Activated CD4-positive, alpha-beta memory T cell treated with anti-CD3 and anti-CD28 coated beads, Interleukin-2, amount 10 ng/mL, durations not matched to agents 7 days and 5 days (primary cell): ENCODE measurements around the gene FOXP2. TPM values are rescaled to one million over a fixed set of nuclear protein-coding genes. Genes with fewer than 3 reads are reported as not detected.

Experiments used
- CTCF ChIA-PET: fragments of 350-600 bp; sonication (Branson Sonifier 250); formaldehyde crosslinking; loops from one replicate; lab custom pipeline; 2021; ENCODE audit warnings: antibody characterized with exemption, inconsistent platforms; lab: Charles Lee
- POLR2A ChIA-PET: fragments of 350-600 bp; sonication (Branson Sonifier 250); formaldehyde crosslinking; loops from one replicate; lab custom pipeline; 2021; ENCODE audit warnings: antibody characterized with exemption; lab: Charles Lee
- DNase-seq: peaks from one replicate; pipeline ENCODE4 v3.0.0-alpha.2; 2020
- H3K27ac Mint-ChIP-seq: one replicate; pipeline ENCODE4 v1.8.0; 2021; ENCODE audit warnings: mild to moderate bottlenecking, mixed read lengths
- H3K27me3 Mint-ChIP-seq: one replicate; pipeline ENCODE4 v1.8.0; 2021; ENCODE audit warnings: mixed read lengths
- H3K36me3 Mint-ChIP-seq: one replicate; pipeline ENCODE4 v1.8.0; 2021; ENCODE audit warnings: low read depth, mixed read lengths
- H3K4me1 Mint-ChIP-seq: one replicate; pipeline ENCODE4 v1.8.0; 2021; ENCODE audit warnings: mixed read lengths
- H3K4me3 Mint-ChIP-seq: one replicate; pipeline ENCODE4 v1.8.0; 2021; ENCODE audit warnings: mild to moderate bottlenecking, mixed read lengths
- H3K9me3 Mint-ChIP-seq: one replicate; pipeline ENCODE4 v1.8.0; 2021; ENCODE audit warnings: mixed read lengths
- total RNA-seq, 2 experiments: library from RNA; stranded (reverse); gene quantifications; one replicate each; pipeline ENCODE4 v1.2.3, GENCODE V29; 2021

FOXP2 gene
- total RNA-seq, 2 experiments from 2014 or later: not detected

DNA sequence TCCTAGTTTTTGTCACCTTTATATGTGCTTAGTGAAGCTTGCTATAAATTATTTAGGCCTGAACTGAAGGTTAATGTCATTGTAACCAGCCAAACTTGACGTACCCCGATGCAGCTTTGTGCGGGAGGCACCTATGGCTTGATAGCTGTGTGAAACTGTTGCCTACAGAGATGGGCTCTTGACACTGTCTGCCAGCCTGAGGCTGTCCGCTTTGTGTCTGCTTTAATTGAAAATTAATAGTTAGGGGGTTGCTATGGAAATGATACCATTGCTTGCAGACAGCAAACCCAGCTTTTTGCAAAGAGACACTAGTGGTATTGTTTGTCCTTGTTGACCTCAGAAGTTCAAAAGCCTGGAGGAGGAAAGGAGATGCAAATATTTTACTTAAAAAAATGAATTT is 2.1 kb upstream of the FOXP2 start:
- no peak overlapping the region for H3K4me3 Mint-ChIP-seq
- no peak for DNase-seq
- H3K27ac Mint-ChIP-seq: no peak overlapping the region
- no peaks in the 10 kb centered on the region for H3K4me1 Mint-ChIP-seq
- CTCF ChIA-PET: interaction anchor here (0.9 kb wide), 1 partner anchor 11 kb away, joined by 3 read pairs; no protein-coding TSS in a partner anchor
- no peaks in the 10 kb centered on the region for H3K36me3 Mint-ChIP-seq
- H3K27me3 Mint-ChIP-seq: peaks cover 6% of the 10 kb centered on the region
- H3K9me3 Mint-ChIP-seq: no peaks in the 10 kb centered on the region
- POLR2A ChIA-PET: no interaction called here

DNA sequence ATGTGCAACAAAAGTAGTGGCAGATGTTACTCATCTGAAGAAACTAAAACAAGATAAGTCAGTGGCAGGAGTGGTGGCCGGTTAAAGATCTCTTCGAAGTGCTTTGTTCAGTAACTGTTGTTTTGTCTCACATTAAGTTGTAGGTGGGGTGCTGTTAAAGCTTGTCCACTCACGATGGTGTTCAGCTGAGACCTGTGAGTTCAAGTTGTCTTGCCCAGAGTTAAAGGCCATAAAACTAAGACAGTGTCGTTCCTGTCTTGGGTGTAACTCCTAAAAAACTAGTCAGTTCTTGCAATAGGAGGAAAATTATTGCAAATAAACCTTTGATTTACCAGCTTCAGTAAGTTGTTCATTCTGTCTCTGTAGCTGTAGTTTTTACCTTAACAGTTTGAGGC is 857 bp upstream of the FOXP2 start:
- Mint-ChIP-seq H3K4me3 (no peak overlapping the region), H3K27me3 (peaks cover 6% of the 10 kb centered on the region), H3K4me1 (no peaks in the 10 kb centered on the region), H3K27ac (no peak overlapping the region), H3K9me3 (no peaks in the 10 kb centered on the region), H3K36me3 (no peaks in the 10 kb centered on the region)
- ChIA-PET CTCF (interaction anchor here (1.4 kb wide), 1 partner anchor 16 kb away, joined by 3 read pairs; no protein-coding TSS in a partner anchor), POLR2A (no interaction called here)
- no peak for DNase-seq

DNA sequence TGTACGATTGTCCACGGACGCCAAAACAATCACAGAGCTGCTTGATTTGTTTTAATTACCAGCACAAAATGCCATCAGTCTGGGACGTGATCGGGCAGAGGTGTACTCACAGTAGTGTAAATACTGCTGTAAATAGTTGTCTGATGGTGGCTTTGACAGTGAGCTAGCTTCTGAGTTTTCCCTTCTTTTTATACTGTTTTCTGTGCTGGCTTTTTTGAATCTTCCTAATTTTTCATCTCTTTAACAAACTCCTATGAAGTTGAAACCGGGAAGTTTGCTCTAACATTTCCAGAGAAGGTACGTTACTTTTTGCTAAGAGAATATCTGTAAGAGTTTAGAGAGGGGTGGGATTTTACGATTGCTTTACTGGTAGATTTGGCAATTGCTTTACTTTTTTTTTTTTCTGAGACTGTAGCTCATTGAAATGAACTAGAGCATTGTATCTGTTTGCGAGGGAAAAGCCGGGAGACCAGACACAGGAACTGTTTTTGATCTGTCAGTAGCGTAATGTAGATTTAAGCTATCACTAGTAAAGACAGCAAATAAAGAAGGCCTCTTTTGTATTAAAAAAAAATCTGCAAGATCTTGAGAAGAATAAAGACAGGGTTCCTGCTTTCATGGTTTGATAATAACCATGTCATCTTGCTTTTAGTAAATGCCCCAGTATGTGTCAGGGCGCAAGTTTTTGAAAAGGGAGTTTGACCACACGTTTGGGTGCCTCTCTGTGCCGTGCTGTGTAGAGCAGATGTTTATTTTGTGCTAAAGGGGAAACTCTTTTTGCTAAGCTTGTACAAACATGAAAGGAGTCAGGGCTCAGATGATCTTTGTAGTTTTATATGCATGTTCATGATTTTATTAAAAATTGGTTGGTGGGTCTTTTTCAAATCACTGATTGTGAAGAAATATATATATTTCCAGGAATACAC is 712 bp downstream of the FOXP2 start:
- Mint-ChIP-seq H3K27me3 (peaks cover 6% of the 10 kb centered on the region), H3K36me3 (no peaks in the 10 kb centered on the region), H3K9me3 (no peaks in the 10 kb centered on the region), H3K4me3 (no peak overlapping the region), H3K4me1 (no peaks in the 10 kb centered on the region), H3K27ac (no peak overlapping the region)
- ChIA-PET CTCF (no interaction called here), POLR2A (no interaction called here)
- DNase-seq: no peak

DNA sequence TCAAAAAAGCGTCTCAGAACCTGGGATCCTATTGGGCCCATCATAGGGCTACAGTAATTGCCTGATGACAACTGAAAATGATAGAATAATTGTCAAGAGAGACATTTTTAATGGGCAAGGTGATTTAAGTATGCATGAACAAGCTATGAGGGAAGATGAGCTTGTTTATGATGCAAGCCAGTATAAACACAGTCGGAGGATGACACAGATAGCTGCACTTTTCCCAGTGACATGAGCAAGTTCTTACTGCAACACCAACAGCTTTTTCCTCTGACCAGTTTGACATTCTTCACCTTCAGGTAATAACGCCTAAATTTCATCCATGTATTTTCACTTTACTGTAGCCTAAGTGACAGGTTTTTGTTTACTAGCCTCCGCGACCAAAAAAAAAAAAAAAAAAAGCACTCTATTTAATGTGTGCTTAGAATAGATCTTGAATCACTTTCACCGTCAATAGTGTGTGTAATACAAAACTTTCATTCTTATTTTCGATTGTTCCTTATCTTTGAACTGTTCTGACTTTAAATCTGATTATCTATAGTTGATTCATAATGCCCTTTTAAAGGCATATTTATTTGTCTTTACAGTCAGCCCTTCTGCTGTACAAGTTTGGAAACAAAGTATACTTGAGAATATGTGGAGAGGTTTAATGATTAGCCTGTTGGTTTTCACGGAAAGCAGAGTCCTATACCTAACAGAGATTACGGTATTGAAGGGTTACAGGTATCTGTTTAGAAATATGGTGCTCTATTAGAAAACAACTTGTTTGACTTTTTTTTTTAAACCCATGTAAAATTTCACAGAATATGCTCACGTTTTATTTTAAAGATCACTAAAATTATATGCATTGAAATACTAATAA is 1.7 kb downstream of the FOXP2 start:
- ChIA-PET CTCF (no interaction called here), POLR2A (no interaction called here)
- Mint-ChIP-seq H3K4me1 (no peaks in the 10 kb centered on the region), H3K36me3 (no peaks in the 10 kb centered on the region), H3K4me3 (no peak overlapping the region), H3K27me3 (peaks cover 6% of the 10 kb centered on the region), H3K9me3 (no peaks in the 10 kb centered on the region), H3K27ac (no peak overlapping the region)
- no peak for DNase-seq

DNA sequence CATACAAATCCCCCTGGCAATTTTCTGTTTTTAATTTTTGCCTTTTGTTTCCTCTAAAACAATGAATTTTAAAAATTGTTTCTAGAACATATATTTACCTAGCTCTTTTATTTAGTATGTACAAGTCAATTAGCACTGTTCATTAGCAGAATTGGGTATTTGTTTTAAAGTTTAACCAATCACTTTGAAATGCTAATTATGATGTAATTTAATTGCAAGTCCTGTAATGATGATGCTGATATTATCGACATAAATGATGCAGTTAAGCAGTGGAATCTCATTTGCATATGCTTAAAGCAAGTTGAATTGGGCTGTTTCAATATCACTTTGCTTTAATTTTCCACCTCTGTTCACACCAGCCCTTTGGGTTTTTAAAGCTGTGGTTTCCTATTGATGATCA is 2.7 kb downstream of the FOXP2 start:
- POLR2A ChIA-PET: no interaction called here
- Mint-ChIP-seq H3K4me1 (no peaks in the 10 kb centered on the region), H3K4me3 (no peak overlapping the region), H3K9me3 (no peaks in the 10 kb centered on the region), H3K27me3 (peaks cover 4% of the 10 kb centered on the region), H3K27ac (no peak overlapping the region), H3K36me3 (no peaks in the 10 kb centered on the region)
- no peak for DNase-seq
- CTCF ChIA-PET: no interaction called here

DNA sequence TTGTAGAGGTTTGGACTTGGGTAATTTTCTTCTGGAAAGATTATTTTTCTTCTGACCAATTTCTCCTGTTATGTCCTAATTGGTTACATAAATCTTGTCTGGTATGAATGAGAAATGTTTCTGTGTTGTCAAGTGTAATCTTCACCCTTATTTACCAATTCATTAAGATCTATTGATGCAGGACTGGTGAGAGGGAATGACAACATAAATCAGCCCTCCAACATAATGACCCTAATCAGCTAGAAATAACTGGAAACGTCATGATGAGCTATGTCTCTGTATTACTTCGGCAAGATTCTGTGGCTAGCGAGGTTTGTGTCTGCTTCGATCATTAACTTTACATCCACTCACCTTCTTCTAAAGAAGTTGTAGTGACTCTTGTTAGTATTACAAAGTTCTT is 3.5 kb downstream of the FOXP2 start:
- ChIA-PET CTCF (no interaction called here), POLR2A (no interaction called here)
- Mint-ChIP-seq H3K36me3 (no peaks in the 10 kb centered on the region), H3K4me1 (no peaks in the 10 kb centered on the region), H3K27me3 (peaks cover 3% of the 10 kb centered on the region), H3K27ac (no peak overlapping the region), H3K9me3 (no peaks in the 10 kb centered on the region), H3K4me3 (no peak overlapping the region)
- DNase-seq: no peak

DNA sequence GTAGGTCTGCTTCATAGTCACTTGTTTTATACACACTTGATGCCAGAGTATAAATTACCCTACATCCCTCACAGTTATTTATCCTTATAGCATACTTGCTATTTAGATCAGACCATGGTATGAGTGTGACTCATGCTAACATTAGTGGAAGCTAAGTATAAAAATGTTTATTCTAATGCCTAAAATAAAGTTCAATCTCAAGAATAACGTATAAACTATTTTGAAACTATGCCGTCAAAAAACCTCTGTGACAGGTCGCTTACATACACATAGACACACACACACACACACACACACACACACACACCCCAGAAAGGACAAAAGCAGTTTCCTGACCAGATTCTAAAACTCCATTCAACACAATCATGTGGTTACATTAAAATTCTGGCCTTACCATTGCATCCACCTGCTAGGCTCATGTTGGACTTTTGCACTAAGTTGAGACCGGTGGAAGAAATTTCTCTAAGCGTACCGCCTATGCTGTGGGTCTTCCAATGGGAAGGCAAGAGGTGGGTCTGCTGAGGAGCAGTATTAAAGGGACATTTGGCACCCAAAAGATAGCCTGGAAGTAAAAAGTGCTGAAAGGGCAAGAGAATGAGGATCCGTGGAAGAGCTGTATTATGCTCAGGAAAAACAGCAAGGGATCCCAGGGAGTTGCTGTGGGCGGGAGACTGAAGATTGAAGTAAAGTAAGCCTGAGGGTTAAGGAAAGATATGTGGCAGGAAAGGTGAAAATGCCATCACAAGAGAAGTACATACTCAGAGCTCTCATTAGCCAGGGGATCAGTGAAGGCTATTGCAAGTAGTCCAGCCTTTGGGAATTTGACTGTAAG is 5.0 kb downstream of the FOXP2 start:
- DNase-seq: no peak
- Mint-ChIP-seq H3K27ac (no peak overlapping the region), H3K4me1 (no peaks in the 10 kb centered on the region), H3K27me3 (peaks cover 3% of the 10 kb centered on the region), H3K36me3 (no peaks in the 10 kb centered on the region), H3K9me3 (no peaks in the 10 kb centered on the region), H3K4me3 (no peak overlapping the region)
- POLR2A ChIA-PET: no interaction called here
- CTCF ChIA-PET: no interaction called here

DNA sequence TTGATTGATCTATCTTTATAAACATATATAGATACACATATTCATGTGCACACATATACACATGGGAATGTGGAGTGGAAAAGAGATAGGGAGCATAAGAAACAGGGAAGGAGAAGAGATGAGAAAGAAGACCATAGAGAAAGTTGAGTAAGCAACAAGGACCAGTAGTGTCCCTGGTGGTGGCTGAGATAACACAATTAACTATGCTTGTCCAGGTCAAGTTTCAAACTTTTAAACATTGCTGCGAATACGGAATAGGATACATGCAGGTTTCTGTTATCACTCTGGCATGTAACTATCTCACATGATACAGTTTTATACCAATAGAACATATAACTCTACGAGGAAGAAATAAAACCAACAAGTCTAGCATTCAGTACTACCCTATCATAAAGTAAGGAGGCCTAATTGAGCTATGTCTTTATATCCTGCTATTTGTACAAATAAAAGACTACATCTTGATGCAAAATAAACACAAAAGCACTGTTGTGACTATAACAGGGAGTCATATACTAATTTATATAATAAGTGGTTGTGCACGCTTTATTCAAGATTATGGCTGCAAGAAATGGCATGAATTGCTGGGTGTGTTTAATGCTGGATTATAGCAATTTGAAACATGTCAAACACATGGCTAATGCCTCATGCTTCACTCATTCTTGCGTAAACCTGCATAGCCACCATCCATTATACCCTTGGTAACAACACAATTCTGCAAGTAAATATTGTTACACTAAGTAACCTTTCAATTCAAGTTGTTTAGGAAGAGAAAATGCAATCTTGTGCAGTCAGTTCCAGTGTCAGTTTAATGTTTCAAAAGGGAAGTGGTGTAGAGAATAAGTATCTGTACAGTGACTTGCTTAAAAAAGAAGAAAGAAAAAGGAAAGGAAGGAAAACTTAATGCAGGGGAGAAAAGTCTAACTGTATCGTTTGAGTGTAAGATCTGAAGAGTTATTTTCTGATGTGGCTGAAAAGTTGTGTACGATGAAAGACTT is 8.2 kb downstream of the FOXP2 start:
- H3K27ac Mint-ChIP-seq: no peak overlapping the region

DNA sequence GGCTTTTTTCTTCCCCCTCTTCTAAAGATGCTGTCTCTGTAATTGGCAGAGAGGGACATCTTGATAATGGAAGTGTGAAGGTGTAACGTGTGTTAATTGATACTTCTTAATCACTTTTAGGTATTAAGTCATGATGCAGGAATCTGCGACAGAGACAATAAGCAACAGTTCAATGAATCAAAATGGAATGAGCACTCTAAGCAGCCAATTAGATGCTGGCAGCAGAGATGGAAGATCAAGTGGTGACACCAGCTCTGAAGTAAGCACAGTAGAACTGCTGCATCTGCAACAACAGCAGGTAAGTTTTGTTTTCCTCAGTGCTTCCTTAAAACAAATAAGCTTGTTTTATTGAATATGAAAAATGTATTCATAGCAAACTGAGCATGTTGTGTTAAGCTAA is 11.8 kb downstream of the FOXP2 start:
- no peak for DNase-seq
- no peaks in the 10 kb centered on the region for H3K27me3 Mint-ChIP-seq
- no peaks in the 10 kb centered on the region for H3K9me3 Mint-ChIP-seq
- no peaks in the 10 kb centered on the region for H3K4me1 Mint-ChIP-seq
- H3K36me3 Mint-ChIP-seq: no peaks in the 10 kb centered on the region
- CTCF ChIA-PET: no interaction called here
- POLR2A ChIA-PET: no interaction called here
- no peak overlapping the region for H3K4me3 Mint-ChIP-seq
- no peak overlapping the region for H3K27ac Mint-ChIP-seq

More for the DNA sequence above, 8.2 kb downstream of the FOXP2 start:
- Mint-ChIP-seq H3K36me3 (no peaks in the 10 kb centered on the region), H3K4me1 (no peaks in the 10 kb centered on the region), H3K27me3 (no peaks in the 10 kb centered on the region), H3K4me3 (no peak overlapping the region), H3K9me3 (no peaks in the 10 kb centered on the region)
- DNase-seq: no peak
- ChIA-PET POLR2A (no interaction called here), CTCF (interaction anchor here (0.8 kb wide), 1 partner anchor 10 kb away, joined by 3 read pairs; no protein-coding TSS in a partner anchor)

DNA sequence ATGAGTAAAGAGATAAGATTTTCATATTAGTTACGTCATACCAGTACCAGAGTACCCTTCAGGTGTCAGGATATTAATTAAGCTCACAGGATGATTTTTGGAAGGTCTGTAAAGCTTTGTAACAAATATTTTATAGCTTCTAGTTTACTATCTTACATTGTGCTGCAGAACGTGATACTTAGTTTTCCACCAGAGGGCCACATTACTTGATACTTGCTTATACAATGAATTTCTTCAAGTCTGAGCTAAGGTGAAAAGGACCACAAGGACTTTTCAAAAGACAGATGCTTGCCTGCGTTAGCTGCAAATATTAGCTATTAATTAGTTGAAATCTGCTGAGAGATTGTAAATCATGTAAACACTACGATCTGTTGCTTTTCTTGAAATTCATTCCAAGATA is 12.2 kb downstream of the FOXP2 start:
- CTCF ChIA-PET: no interaction called here
- Mint-ChIP-seq H3K9me3 (no peaks in the 10 kb centered on the region), H3K27ac (no peak overlapping the region), H3K27me3 (no peaks in the 10 kb centered on the region), H3K4me1 (no peaks in the 10 kb centered on the region), H3K4me3 (no peak overlapping the region), H3K36me3 (no peaks in the 10 kb centered on the region)
- DNase-seq: no peak
- POLR2A ChIA-PET: no interaction called here

DNA sequence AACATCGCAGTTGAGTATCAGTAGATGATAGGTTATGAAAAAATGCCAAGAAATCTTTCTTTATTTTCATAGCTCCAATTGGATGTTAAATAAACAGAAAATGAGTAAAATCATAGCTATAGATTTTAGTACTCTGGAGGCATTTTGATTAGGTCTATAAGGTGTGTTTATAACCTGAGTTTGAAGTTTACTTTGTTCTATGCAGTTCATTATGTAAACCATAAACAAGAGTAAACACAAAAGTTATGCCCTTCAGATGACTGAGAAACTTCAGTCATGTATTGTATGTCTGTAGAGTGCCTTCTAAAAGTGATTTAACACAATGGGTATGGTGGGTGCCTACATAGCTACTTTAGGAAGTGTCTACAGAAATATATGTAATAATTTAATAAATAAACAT is 13.6 kb downstream of the FOXP2 start:
- H3K36me3 Mint-ChIP-seq: no peaks in the 10 kb centered on the region
- DNase-seq: no peak
- ChIA-PET CTCF (no interaction called here), POLR2A (no interaction called here)
- H3K4me3 Mint-ChIP-seq: no peak overlapping the region
- no peaks in the 10 kb centered on the region for H3K27me3 Mint-ChIP-seq
- H3K9me3 Mint-ChIP-seq: no peaks in the 10 kb centered on the region
- H3K27ac Mint-ChIP-seq: no peak overlapping the region
- H3K4me1 Mint-ChIP-seq: no peaks in the 10 kb centered on the region

DNA sequence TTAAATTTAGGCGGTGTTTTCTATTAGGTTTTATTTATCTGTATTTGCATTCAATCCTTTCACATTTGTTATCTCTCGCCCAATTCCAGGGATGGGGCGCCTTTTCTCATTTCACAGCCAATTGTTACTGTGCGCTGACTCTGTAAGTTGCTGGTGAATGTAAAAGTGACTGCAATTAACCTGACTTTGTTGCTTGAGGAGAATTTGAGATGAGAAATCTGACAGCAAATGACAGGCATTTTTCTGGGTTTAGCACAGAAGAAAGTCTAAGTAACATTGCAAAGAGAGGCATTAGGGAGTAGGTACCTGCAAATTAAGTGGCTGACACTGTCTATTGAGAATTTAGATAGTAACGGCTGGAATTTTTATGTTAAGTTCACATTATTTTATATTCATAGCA is 16.6 kb downstream of the FOXP2 start:
- H3K27me3 Mint-ChIP-seq: no peaks in the 10 kb centered on the region
- ChIA-PET CTCF (no interaction called here), POLR2A (no interaction called here)
- DNase-seq: no peak
- no peak overlapping the region for H3K4me3 Mint-ChIP-seq
- no peaks in the 10 kb centered on the region for H3K4me1 Mint-ChIP-seq
- H3K36me3 Mint-ChIP-seq: no peaks in the 10 kb centered on the region
- no peak overlapping the region for H3K27ac Mint-ChIP-seq
- no peaks in the 10 kb centered on the region for H3K9me3 Mint-ChIP-seq
